GM19025 (cell line): ENCODE measurements around the gene UGT1A6.

Experiments
- ATAC-seq: cut with Tn5 transposase; IDR thresholded peaks from one replicate; pipeline ENCODE4 v1.9.1; 2021; ENCODE audit warnings: mild to moderate bottlenecking, low read depth, moderate library complexity; ENCODE audit not compliant: unreplicated experiment

The UGT1A6 gene

DNA sequence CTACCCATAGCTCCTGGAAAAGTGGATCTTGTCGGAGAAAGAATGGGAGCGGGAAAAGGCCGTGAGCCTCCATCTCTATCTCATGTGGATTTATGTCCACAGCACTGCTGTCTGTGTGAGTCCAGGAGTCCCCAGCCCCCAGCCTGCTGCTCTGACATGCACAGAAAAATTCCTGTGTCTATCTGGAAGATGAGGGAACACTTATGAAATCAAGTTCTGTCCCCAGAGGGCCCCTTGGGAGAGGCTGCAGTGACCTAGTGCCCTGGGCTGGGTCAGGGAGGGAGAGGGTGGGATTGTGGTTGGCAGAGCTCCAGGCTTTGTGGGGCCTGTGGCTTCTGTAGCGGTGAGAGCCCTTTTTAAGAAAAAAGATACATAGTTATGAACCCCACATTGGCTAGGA lies 124.1 kb downstream of the UGT1A6 start:
- no peak for ATAC-seq

DNA sequence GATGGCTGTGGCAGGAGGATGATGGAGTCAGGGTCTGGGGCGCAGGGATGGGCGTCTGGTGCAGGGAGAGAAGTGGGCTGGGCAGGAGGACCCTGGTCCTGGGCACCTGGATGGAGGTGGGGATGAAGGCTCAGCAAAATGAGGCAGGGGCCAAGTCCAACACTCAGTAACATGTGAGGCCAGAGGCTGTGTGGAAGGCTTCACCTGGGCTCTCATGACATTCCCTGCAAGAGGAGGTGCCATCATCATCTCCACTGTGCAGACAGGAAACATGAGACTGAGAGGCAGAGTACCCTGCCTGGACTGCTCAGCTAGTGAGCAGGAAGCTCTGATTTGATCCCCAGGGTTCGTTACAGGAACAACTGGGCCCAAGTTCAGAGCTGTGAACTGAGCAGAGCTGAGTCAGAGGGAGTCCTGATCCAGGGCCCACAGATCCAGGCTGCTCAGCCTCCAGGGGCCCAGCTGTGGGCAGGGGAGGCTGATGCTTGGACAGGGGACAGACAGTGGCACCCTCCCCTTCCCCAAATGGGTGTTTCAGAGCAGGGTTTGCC lies 124.7 kb downstream of the UGT1A6 start:
- no peak for ATAC-seq

DNA sequence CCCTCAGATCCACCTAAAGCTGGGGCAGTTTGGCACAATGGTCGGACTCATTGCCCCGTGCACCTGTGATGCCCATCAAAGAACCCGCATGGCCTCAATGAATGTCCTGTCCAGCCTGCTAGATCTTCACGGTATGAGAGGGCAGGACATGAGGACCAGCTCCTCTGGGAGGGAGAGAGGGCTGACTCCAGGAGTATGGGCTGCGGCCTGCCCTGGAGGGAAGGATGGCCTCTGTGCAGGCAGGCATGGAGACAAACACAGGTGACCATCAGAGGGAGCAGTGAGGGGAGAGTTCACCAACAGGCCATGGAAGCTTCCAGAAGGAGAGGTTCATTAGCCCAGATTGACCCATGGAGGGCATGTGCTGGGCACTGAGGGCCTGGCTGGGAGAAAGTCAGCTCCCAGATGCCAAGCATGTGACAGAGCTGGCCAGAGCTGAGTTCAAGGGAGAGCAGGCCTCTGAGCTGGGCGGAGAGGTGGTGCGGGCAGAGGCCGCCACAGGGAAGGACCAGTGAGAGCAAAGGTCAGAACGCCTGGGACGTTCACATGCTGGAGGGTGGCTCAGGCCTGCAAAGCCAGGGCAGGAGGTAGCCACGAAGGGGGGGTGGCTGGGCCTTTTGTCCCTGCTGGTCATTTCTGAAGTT lies 125.4 kb downstream of the UGT1A6 start:
- ATAC-seq: no peak

DNA sequence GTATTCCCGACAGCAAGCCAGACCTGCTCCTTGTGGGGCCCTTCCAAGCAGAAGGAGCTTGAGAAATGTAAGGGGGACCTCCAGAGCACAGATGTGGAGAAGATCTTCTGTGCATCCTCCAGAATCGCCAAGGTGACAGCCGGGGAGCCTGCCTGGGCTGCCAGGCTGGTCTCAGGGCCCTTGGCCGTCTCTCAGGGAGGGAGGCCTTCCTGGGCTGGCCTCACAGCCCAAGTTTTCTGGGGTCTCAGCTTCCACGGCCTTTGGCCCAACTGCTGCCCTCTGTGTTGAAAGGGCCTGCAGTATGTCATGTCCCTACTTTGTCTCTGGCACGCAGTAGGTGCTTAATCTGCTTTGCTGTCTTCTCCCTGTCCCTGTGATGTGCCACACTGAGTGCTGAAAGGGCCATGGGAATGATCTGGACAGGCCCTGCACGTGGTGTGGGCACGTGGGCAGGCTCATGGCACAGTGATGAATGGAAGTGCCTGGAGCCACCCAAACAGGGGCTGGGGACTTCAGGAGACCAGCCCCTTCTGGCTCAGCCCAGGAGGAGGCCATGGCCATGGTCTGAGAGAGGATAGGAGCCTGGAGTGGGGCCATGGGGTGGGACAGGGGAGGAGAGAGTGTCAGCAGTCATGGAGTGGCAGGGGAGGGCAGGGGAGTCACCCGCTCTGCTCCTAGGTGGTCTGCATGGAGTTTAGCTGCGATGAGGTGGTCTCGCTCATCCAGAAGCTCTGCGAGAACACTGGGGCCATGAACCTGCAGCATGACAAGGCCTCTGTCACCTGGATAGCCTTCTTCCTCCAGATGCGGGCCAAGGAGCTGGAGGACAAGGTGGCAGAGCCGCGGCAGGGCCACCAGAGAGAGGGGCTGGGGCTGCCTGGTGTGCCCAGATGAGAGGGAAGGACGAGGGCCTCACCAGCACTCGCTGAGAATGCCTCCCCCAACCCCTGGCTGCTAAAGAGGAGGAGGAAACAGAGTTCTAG lies 126.2 kb downstream of the UGT1A6 start:
- ATAC-seq: no peak

DNA sequence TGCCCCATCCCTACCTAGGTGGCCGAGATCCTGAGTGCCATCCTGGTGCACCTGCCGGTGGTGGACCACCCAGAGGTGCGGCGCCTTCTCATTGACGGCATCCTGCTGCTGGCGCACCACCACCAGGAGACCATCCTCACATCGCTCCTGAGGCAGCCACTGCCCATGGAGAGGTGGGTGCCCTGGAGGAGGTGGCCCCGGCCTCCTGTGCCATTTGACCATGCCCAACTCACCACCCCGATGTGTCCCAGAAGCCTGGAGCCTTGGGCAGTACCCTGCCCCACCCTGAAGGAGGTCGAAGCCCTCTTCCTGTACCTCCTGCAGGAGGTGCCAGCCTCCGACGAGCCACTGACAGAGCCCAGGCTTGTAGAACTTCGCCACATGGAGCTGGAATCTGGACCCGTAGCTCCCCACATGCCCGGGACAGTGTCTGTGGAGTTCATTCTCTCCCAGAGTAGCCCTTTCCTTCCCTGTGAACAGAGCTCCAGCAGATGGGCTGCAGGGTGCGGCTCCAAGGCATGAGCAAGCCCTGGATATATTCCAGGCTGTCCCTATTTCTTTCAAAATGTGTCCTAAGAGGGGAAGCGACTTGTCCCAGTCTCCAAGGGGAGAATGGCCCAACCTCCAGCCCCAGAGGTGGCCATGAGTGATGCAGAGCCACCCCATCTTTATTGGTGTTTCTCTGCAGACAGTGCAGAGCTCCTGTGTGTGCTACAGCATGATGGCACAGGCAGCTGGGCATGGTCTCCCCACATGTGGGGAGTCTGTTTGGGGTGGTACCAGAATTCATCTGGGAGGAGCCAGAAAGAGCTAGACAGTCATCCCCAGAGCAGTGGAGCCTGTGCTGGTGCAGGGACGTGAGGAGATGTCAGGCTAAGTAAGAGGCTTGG lies 127.4 kb downstream of the UGT1A6 start:
- ATAC-seq: no peak

DNA sequence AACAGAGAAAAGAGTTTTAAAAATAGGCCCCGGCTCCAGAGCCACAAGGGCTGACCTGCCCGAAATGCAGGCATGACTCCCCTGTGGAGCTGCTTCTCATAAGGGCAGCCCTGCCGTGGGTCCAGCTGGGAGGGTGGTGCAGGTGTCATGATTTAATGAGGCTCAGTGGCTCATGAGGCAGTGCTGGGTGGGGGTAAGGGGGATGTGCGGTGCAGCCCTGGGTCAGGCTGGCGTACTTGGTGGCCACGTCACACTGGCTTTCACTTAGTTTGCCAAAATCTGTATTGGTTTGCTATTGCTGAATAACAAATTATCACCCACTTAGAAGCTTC lies 128.1 kb downstream of the UGT1A6 start:
- no peak for ATAC-seq

DNA sequence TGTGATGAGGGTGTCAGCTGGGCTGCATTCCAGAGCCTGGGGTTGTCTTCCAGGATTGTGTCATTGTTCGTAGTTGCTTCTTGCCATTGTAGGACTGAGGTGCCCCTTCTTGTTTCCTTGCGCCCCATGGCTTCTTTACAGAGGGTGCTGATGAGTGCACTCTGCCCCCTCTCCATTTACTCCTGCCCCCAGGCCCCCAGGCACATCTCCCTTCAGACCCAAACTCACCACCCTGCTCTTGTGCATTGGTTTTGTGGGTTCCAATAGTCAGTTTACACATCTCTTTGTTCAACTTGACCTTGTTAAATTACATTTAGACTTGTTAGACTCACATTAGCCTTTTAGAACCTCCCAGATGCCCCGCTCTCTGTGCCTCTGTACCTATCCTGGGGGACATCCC lies 128.5 kb downstream of the UGT1A6 start:
- no peak for ATAC-seq

DNA sequence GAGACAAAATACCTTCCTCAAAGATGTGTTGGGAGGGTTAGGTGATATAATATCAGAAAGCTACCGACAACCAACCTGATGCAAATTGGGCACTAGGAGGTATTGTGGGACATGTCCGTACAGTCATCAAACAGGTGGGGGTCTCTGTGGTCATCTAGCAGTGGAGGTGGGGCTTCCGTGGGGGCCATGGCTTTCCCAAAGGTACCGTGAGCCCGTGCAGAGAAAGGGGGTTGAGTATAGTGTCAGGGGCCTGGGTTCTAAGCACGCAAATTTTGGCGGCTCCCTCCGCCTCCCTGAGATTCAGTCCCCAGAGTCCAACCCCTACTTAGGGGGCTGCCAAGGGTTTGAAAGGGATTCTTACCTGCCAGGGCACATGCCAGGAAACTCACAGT lies 129.0 kb downstream of the UGT1A6 start:
- ATAC-seq: no peak

DNA sequence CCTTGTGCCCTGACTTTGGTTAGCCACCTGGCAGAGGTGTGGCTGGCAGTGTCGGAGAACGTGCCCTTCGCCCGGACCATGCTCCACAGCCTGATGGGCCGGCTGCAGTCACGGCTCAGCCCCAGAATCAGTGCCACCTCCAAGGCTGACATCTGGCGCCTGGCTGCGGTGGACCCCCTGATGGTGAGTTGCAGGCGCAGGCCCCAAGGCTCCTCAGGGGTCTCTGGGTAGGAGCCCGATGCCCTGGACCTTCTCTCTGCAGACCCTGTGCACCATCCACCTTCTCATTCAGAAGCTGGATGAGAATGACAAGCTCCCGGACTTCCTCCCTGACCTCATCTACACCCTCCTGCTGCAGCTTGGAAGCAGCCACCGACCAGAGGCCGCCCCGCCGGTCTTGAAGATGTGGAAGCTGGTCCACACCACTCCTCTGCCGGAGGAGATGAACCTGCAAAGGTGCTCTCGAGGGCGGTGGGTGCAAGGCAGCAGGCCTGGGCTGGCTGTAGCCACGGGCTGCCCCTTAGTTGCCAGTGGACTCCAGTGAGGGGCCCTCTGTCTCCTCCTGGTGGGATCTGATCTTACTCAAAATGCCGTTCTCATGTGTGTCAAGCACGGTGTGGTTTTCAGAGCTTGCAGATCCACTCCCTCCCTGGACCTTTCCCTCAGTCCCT lies 129.5 kb downstream of the UGT1A6 start:
- ATAC-seq: no peak
